ENCODE measurements around the gene STH.

Gene STH

DNA sequence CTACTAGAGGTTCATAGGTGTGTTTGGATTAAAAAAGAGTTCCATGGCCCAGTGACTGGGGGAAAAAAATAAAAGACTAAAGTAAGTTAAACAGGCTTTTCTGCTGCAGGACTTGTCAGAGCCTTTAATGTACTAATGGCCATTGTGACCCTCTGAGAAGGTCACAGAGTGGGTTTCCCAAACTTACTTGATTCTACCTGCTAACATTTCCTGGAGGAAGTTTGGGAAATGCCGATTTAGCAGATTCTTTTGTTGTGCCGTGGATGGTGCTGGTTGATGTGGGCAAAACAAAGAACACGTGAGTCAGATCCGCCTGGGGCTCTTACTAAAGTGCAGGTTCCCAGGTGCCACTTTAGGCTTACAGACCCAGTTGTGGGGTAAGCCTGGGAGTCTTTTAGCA, 13.6 kb upstream of the STH start:
- DNase-seq (ENCODE audit: low read depth in 2 of 2) = no peak

DNA sequence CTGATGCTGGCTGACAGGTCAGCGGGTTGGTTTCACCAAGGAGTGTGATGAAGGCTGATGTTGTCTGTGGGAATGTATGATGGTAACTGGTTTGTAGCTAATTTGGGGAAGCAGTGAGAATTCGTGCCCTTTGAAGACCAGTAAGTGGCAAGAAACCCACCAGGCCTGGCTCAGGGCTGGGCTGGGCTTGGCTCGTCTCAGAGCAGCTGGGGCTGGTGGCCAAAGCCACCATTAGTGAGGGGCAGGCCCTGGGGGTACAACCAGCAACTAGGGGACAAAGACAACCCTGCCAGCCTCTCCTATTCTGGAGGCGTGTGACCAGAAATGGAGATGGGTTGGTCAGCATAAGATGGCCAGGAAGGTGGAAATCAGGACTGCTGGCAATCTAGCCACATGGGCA, 13.0 kb upstream of the STH start:
- no peak for DNase-seq (ENCODE audit: low read depth in 2 of 2)

DNA sequence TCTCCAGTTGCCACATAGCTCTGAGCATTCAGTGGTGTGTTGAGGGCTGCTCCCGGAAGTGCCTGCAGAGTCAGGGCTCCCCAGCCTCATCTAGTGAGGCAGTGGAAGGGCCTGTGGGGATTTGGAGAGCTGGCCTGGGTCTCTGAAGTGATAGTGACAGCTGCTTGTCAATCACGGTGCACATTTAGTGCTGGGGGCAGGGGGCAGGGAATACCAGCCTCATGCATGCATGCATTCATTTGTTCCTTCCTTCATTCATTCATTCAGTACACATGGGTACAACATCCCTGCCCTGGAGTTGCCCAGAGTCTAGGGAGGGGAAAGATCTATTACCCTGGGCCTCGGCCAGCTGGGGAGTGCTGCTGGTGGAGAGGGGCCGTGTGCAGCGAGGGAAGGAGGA, 11.3 kb upstream of the STH start:
- DNase-seq (ENCODE audit: low read depth in 2 of 2) = no peak

DNA sequence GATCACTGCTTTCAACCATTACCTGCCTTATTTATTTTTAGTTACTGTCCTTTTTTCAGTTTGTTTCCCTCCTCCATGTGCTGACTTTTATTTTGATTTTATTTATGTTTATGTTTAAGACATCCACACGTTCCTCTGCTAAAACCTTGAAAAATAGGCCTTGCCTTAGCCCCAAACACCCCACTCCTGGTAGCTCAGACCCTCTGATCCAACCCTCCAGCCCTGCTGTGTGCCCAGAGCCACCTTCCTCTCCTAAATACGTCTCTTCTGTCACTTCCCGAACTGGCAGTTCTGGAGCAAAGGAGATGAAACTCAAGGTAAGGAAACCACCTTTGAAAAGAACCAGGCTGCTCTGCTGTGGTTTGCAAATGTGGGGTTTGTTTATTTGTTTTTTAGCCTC, 9.3 kb upstream of the STH start:
- no peak for DNase-seq (ENCODE audit: low read depth in 2 of 2)

DNA sequence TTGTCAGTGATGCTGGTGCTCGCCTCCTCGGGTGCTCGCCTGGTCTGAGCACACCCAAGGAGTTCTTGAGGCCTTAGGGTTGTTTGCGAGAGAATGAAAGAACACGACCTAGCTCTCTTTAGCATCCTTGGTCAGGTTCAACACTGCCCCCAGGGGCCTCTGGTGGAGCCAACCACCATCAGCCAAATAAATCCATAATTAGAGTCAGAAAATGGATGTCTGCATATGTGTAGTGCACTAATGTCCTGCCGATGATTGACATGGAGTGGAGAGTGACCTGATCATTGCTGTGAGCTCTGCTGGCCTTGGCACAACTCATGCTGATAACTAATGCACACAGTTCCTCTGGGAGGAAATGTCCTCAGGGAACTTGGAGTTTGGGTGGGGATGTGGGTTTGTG, 8.2 kb upstream of the STH start:
- DNase-seq (ENCODE audit: low read depth in 2 of 2) = no peak

DNA sequence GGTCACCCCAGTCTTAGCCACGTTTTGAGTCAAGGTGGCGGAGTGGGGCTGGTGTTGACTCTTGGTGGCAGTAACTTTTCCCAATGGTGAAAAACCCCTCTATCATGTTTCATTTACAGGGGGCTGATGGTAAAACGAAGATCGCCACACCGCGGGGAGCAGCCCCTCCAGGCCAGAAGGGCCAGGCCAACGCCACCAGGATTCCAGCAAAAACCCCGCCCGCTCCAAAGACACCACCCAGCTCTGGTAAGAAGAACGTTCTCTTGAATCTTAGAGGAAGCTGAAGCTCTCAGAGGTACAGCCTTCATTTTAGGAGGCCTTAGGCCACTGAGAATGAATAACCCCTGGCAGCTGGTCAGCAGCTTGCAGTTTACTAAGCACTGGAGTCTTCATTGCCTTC, 7.7 kb upstream of the STH start:
- no peak for DNase-seq (ENCODE audit: low read depth in 2 of 2)

DNA sequence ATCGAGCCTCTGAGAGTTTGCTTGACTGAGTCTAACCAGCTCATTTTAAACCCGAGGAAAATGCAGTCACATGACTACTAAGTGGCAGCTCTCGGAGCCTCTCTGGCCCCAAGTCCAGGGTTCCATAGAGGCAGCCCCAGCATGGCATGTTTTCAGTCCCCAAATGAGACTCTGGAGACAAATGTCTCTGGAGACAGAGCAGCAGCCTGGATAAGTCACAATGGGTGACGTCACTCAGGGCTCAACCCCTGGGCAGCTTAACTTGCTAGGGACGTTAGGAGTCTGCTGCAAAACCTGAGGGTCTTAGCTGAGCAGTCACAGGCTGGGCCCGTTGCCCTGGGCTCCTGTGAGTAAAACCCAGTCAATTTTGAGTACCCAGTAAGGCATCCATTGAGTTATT, 6.9 kb upstream of the STH start:
- DNase-seq (ENCODE audit: low read depth in 2 of 2) = no peak

DNA sequence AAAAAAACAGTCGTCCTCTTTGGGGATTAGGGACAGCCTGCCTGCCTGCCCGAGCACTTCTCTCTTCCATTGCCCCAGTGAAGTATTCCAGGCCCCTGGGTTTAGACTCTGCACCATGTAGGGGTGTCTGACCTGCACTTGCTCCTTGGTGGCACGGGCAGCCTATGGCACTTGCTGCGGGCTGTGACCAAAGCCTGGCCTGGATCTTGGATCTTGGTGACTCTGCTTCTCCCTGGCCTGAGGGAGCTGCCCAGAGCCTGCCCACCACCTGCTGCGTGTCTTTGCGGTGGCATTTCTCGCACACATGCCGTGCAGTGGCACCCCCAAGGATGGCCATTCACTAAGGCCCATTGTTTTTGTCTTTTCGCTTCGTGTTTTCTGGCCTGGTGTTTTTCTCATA, 6.1 kb upstream of the STH start:
- no peak for DNase-seq (ENCODE audit: low read depth in 2 of 2)

DNA sequence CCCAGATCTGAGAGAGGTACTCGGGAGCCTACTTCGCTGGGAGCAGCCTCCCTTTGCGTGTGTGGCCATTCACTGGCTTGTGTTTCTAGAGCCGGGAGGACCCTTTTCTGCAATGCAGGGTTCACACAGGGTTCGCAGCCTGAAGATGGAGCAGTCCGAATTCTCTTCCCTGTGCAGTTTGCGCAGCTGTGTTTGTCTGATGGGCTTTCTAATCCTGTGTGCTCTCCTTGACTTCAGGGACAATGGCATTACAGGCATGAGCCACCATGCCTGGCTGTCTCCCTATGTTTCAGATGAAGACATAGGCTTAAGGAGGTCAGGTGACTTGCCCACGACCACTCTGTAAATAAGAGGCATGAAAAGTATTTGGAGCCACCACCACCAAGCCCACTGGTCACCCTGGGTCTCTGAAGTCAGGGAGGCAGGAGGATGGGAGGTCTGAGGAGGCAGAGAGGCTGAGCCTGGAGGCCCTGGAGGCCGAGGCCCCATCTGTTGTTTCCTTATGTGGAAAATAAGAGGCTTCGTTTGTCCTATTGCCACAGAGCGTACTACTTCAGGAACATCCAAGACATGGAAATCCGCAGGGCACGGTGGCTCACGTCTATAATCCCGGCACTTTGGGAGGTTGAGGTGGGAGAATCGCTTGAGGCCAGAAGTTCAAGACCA, 5.0 kb upstream of the STH start:
- no peak for DNase-seq (ENCODE audit: low read depth in 2 of 2)

DNA sequence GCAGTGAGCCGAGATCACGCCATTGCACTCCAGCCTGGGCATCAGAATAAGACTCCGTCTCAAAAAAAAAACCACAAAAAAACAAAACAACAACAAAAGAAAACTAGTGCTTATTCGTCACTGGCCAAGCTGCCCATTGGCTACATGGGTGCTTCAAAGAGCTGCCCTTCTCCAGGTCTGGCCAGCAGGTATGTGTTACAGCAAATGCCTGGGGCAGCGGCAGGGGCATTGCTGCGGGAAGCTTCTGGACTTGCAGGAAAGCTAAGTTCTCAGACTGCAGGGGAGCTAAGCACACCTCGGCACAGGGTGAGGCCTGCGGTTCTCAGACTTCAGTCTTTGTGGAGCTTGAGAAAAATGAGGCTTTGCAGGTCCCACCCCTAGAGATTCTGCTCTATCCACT, 4.1 kb upstream of the STH start:
- DNase-seq (ENCODE audit: low read depth in 2 of 2) = no peak

DNA sequence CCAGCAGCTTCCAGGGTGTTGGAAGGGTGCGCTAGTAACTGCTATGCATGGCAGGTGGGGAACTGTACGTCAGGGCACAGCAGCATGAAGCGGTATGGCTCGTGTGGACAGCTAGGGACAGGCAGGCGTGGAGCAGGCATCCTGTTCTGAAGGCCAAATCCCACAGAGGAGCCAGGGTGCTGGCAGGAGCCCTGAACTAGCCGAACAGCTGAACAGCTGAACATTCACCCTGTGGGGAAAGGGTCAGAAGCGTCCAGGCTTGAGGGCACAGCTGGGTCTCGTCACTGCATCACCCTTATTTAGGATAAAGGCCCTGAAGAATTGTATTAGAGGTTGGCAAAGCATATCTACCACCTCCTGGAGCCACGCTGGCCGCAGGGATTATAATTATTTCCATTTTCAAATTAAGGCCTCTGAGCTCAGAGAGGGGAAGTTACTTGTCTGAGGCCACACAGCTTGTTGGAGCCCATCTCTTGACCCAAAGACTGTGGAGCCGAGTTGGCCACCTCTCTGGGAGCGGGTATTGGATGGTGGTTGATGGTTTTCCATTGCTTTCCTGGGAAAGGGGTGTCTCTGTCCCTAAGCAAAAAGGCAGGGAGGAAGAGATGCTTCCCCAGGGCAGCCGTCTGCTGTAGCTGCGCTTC, 3.3 kb upstream of the STH start:
- no peak for DNase-seq (ENCODE audit: low read depth in 2 of 2)

DNA sequence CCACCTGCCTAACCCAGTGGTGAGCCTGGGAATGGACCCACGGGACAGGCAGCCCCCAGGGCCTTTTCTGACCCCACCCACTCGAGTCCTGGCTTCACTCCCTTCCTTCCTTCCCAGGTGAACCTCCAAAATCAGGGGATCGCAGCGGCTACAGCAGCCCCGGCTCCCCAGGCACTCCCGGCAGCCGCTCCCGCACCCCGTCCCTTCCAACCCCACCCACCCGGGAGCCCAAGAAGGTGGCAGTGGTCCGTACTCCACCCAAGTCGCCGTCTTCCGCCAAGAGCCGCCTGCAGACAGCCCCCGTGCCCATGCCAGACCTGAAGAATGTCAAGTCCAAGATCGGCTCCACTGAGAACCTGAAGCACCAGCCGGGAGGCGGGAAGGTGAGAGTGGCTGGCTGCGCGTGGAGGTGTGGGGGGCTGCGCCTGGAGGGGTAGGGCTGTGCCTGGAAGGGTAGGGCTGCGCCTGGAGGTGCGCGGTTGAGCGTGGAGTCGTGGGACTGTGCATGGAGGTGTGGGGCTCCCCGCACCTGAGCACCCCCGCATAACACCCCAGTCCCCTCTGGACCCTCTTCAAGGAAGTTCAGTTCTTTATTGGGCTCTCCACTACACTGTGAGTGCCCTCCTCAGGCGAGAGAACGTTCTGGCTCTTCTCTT, 2.6 kb upstream of the STH start:
- DNase-seq (ENCODE audit: low read depth in 2 of 2) = no peak

DNA sequence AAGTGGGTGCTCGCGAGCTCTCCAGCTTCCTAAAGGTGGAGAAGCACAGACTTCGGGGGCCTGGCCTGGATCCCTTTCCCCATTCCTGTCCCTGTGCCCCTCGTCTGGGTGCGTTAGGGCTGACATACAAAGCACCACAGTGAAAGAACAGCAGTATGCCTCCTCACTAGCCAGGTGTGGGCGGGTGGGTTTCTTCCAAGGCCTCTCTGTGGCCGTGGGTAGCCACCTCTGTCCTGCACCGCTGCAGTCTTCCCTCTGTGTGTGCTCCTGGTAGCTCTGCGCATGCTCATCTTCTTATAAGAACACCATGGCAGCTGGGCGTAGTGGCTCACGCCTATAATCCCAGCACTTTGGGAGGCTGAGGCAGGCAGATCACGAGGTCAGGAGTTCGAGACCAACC, 1.9 kb upstream of the STH start:
- DNase-seq (ENCODE audit: low read depth in 2 of 2) = no peak

DNA sequence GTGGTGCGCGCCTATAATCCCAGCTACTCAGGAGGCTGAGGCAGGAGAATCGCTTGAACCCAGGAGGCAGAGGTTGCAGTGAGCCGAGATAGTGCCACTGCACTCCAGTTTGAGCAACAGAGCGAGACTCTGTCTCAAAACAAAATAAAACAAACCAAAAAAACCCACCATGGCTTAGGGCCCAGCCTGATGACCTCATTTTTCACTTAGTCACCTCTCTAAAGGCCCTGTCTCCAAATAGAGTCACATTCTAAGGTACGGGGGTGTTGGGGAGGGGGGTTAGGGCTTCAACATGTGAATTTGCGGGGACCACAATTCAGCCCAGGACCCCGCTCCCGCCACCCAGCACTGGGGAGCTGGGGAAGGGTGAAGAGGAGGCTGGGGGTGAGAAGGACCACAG, 1.4 kb upstream of the STH start:
- DNase-seq (ENCODE audit: low read depth in 2 of 2) = no peak

DNA sequence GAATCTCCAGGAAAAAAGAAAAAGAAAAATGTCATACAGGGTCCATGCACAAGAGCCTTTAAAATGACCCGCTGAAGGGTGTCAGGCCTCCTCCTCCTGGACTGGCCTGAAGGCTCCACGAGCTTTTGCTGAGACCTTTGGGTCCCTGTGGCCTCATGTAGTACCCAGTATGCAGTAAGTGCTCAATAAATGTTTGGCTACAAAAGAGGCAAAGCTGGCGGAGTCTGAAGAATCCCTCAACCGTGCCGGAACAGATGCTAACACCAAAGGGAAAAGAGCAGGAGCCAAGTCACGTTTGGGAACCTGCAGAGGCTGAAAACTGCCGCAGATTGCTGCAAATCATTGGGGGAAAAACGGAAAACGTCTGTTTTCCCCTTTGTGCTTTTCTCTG, 845 bp downstream of the STH start:
- no peak for DNase-seq (ENCODE audit: low read depth in 2 of 2)

DNA sequence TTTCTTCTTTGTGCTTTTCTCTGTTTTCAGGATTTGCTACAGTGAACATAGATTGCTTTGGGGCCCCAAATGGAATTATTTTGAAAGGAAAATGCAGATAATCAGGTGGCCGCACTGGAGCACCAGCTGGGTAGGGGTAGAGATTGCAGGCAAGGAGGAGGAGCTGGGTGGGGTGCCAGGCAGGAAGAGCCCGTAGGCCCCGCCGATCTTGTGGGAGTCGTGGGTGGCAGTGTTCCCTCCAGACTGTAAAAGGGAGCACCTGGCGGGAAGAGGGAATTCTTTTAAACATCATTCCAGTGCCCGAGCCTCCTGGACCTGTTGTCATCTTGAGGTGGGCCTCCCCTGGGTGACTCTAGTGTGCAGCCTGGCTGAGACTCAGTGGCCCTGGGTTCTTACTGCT, 1.2 kb downstream of the STH start:
- DNase-seq (ENCODE audit: low read depth in 2 of 2) = no peak

DNA sequence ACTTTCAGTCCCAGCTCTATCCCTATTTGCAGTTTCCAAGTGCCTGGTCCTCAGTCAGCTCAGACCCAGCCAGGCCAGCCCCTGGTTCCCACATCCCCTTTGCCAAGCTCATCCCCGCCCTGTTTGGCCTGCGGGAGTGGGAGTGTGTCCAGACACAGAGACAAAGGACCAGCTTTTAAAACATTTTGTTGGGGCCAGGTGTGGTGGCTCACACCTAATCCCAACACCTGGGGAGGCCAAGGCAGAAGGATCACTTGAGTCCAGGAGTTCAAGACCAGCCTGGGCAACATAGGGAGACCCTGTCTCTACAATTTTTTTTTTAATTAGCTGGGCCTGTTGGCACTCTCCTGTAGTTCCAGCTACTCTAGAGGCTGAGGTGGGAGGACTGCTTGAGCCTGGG, 1.7 kb downstream of the STH start:
- DNase-seq (ENCODE audit: low read depth in 2 of 2) = no peak

DNA sequence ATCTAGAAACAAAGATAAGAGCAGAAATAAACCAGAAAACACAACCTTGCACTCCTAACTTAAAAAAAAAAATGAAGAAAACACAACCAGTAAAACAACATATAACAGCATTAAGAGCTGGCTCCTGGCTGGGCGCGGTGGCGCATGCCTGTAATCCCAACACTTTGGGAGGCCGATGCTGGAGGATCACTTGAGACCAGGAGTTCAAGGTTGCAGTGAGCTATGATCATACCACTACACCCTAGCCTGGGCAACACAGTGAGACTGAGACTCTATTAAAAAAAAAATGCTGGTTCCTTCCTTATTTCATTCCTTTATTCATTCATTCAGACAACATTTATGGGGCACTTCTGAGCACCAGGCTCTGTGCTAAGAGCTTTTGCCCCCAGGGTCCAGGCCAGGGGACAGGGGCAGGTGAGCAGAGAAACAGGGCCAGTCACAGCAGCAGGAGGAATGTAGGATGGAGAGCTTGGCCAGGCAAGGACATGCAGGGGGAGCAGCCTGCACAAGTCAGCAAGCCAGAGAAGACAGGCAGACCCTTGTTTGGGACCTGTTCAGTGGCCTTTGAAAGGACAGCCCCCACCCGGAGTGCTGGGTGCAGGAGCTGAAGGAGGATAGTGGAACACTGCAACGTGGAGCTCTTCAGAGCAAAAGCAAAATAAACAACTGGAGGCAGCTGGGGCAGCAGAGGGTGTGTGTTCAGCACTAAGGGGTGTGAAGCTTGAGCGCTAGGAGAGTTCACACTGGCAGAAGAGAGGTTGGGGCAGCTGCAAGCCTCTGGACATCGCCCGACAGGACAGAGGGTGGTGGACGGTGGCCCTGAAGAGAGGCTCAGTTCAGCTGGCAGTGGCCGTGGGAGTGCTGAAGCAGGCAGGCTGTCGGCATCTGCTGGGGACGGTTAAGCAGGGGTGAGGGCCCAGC, 2.6 kb downstream of the STH start:
- no peak for DNase-seq (ENCODE audit: low read depth in 2 of 2)

DNA sequence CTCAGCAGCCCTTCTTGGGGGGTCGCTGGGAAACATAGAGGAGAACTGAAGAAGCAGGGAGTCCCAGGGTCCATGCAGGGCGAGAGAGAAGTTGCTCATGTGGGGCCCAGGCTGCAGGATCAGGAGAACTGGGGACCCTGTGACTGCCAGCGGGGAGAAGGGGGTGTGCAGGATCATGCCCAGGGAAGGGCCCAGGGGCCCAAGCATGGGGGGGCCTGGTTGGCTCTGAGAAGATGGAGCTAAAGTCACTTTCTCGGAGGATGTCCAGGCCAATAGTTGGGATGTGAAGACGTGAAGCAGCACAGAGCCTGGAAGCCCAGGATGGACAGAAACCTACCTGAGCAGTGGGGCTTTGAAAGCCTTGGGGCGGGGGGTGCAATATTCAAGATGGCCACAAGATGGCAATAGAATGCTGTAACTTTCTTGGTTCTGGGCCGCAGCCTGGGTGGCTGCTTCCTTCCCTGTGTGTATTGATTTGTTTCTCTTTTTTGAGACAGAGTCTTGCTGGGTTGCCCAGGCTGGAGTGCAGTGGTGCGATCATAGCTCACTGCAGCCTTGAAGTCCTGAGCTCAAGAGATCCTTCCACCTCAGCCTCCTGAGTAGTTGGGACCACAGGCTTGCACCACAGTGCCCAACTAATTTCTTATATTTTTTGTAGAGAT, 3.4 kb downstream of the STH start:
- peak; percentile 19 to 25 for DNase-seq (ENCODE audit: low read depth in 2 of 2)

DNA sequence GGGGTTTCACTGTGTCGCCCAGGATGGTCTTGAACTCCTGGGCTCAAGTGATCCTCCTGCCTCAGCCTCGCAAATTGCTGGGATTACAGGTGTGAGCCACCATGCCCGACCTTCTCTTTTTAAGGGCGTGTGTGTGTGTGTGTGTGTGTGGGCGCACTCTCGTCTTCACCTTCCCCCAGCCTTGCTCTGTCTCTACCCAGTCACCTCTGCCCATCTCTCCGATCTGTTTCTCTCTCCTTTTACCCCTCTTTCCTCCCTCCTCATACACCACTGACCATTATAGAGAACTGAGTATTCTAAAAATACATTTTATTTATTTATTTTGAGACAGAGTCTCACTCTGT, 3.9 kb downstream of the STH start:
- no peak for DNase-seq (ENCODE audit: low read depth in 2 of 2)

DNA sequence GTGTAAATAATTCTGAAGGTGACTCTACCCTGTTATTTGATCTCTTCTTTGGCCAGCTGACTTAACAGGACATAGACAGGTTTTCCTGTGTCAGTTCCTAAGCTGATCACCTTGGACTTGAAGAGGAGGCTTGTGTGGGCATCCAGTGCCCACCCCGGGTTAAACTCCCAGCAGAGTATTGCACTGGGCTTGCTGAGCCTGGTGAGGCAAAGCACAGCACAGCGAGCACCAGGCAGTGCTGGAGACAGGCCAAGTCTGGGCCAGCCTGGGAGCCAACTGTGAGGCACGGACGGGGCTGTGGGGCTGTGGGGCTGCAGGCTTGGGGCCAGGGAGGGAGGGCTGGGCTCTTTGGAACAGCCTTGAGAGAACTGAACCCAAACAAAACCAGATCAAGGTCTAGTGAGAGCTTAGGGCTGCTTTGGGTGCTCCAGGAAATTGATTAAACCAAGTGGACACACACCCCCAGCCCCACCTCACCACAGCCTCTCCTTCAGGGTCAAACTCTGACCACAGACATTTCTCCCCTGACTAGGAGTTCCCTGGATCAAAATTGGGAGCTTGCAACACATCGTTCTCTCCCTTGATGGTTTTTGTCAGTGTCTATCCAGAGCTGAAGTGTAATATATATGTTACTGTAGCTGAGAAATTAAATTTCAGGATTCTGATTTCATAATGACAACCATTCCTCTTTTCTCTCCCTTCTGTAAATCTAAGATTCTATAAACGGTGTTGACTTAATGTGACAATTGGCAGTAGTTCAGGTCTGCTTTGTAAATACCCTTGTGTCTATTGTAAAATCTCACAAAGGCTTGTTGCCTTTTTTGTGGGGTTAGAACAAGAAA, 5.1 kb downstream of the STH start:
- no peak for DNase-seq (ENCODE audit: low read depth in 2 of 2)
